K562 treated with DMSO at 1 percent for 12 hours (cell line): ENCODE results near the gene NOLC1. TPM values are rescaled to one million over a fixed set of nuclear protein-coding genes. Genes with fewer than 3 reads are reported as not detected.

Experiments
- total RNA-seq: library from RNA; unstranded; fragments of 300-600 nt; gene quantifications from 2 replicates; pipeline ENCODE4 v1.2.3, GENCODE V29; 2022; ENCODE audit not compliant: insufficient read depth

The NOLC1 gene
- total RNA-seq = 16.0 and 44.6 TPM in 2 replicates

DNA sequence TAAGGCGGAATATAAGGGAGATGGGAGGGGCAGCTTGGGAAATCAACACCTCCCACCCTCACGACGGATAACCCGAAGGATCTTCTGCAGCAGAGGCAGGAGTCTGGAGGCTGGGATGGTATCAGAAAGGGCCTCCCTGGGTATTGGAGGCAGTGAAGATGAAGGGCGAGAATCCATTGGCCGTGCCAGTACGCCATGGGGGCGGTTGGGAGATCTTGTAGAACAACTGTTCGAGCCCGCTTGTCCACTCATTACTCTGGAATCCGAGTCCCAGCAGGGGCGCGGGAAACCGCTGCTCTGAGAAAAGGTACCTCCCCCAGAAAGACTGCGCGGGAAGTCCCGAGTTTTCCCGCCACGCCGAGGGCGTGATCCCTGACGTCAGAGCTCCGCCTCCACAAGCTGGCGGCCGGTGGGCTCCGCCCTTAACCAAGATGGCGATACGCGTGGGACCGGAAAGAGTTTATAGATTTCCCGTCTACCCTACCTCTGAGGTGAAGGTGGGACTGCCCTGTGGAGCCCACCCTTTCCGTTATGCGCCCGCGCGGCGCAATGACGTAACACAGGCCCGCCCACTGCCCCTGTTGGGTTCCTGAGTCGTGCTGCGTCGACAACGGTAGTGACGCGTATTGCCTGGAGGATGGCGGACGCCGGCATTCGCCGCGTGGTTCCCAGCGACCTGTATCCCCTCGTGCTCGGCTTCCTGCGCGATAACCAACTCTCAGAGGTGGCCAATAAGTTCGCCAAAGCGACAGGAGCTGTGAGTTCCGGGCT, at the start of gene NOLC1:
NOLC1 (plus strand) TSS at position 616 of the 771 bp plus-strand sequence; CDS start at position 638, 22 bp downstream.

GRCh38 chr10:102120142-102120990, 31.8 kb upstream of the NOLC1 start, which contains the start of gene LDB1:
TSS of gene LDB1 (minus strand) at chr10:102120368. CDS start at chr10:102120110, 258 bp downstream.

DNA sequence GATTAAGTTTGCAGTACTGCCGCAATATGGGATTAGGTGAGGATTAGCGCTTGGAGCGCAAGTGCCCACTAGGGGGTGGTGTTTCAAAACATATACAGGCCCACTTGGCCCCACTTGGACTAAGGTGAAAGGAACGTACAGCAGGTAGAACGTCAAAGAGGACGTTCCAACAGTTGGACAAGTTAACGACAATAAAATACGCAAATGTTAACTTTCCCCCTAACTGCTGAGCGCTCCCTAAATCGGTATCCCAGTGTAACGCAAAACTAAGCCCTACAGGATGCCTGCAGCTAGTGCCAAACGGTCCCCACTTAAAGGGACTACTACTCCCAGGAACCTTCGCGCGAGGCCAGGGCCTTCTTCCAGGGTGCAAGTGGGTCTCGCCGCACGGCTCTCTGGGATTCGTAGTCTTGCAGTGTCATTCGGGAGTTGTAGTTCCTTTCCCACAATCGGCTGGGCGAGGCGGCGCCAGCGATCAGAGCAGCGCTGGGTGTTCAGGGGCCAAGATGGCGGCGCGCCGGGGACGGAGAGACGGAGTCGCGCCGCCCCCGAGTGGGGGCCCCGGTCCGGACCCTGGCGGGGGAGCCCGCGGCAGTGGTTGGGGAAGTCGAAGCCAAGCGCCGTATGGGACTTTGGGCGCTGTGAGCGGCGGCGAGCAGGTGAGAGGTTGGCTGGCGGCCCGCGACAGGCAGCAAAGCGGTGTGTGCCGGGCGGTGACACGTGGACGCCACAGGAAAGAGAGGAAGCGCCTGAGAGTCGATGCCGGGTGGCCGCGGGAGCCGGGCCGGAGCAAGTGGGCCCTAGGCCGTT, 19.4 kb upstream of the NOLC1 start, which contains the start of gene PPRC1:
PPRC1 (plus strand) TSS at position 478 of the 810 bp plus-strand sequence; CDS start at position 507, 29 bp downstream.

Other genes starting within 250 kb of the NOLC1 start
- gene ARMH3, start 96.2 kb upstream of the NOLC1 start, total RNA-seq = not detected in 2 replicates
- gene HPS6, start 87.0 kb upstream of the NOLC1 start, total RNA-seq = 12.0 and 14.6 TPM in 2 replicates
- gene LDB1, start 32.0 kb upstream of the NOLC1 start, total RNA-seq = 25.0 and 52.3 TPM in 2 replicates
- 3.6 and 10.2 TPM in 2 replicates for gene PPRC1, start 19.3 kb upstream of the NOLC1 start, total RNA-seq
- gene ELOVL3, start 73.9 kb downstream of the NOLC1 start, total RNA-seq = 1.8 TPM in 1 of 2 replicates, not detected in the other
- not detected in 2 replicates for gene PITX3, start 89.1 kb downstream of the NOLC1 start, total RNA-seq
- gene GBF1, start 93.1 kb downstream of the NOLC1 start, total RNA-seq = 11.9 and 47.2 TPM in 2 replicates
- gene NFKB2, start 243.3 kb downstream of the NOLC1 start, total RNA-seq = 29.0 and 35.8 TPM in 2 replicates